Body of pancreas (tissue), 4 donors: ENCODE data around the gene ELK4. TPM values are rescaled to one million over a fixed set of nuclear protein-coding genes. Genes with fewer than 3 reads are reported as not detected.

ENCODE experiments used
- ATAC-seq: fragments of 150-250 bp; one replicate; pipeline ENCODE4 v1.9.1; 2016
- DNase-seq, 4 donors: peaks; one replicate each; pipeline ENCODE4 v3.0.0-alpha.2; 2019
- H3K27ac ChIP-seq, 4 donors: fragments of 200-600 bp; sonication (generic); 1 replicate in 3 of 4; 2 replicates in 1 of 4; pipeline versions ENCODE4 v1.5.1 to v1.6.1; 2016 to 2019; ENCODE audit warnings: mild to moderate bottlenecking in 1 of 4, mixed read lengths in 1 of 4, moderate library complexity in 1 of 4
- H3K27me3 ChIP-seq, 2 donors: fragments of 200-600 bp; sonication (generic); one replicate each; pipeline ENCODE4 v1.6.0; 2016; ENCODE audit warnings: mild to moderate bottlenecking in 1 of 2
- H3K36me3 ChIP-seq, 2 donors: fragments of 200-600 bp; sonication (generic); replicated peaks in 1 of 2; 2 replicates each; pipeline ENCODE4 v1.5.1; 2016; ENCODE audit warnings: low read depth in 2 of 2; ENCODE audit not compliant: insufficient read depth in 1 of 2
- H3K4me1 ChIP-seq: fragments of 200-600 bp; sonication (generic); one replicate; pipeline ENCODE4 v1.6.0; 2016
- H3K4me3 ChIP-seq, 2 donors: fragments of 200-600 bp; sonication (generic); 1 replicate in 1 of 2; 2 replicates in 1 of 2; pipeline ENCODE4 v1.5.1; 2016 to 2019
- H3K9me3 ChIP-seq, 3 donors: fragments of 200-600 bp; sonication (generic); 1 replicate in 2 of 3; 2 replicates in 1 of 3; pipeline ENCODE4 v1.5.1; 2016
- POLR2A ChIP-seq, 3 donors: fragments of 450-650 bp; IDR thresholded peaks; one replicate each; pipeline ENCODE4 v1.6.1; 2016; ENCODE audit warnings: antibody characterized with exemption in 3 of 3, mild to moderate bottlenecking in 2 of 3
- WGBS, 2 donors: methylation state at CpG; one replicate each; pipeline ENCODE4 v1.1.5; 2017; 5-methylcytosine and 5-hydroxymethylcytosine counted together
- intact Hi-C: fragments of 100-400 bp; cut with DNase I; formaldehyde crosslinking; loops from one replicate; pipeline ENCODE4 v1.15.1; 2023
- total RNA-seq, 2 donors: library from RNA; depleted of rRNA; stranded (reverse); fragments of >200 nt; gene quantifications; one replicate each; pipeline ENCODE4 v1.1.0, GENCODE V29; 2016
- TF ChIP-seq, protein P1 (sequence below), 7 experiments: fragments of 450-650 bp in 4 of 7; fragments of 200-600 bp in 3 of 7; sonication (generic) in 3 of 7; IDR thresholded peaks; one replicate each; pipeline ENCODE4 v1.5.1; 2016 to 2019; ENCODE audit warnings: antibody characterized with exemption in 7 of 7

The ELK4 gene
- total RNA-seq, 2 donors from 2014 or later: 16.6 to 17.8 TPM

GRCh38 chr1:205582471-205583291 is 49.1 kb downstream of the ELK4 start:
- WGBS, 2 donors: 53 to 73% methylated on average over 4 to 6 of the region's 6 CpGs
- ATAC-seq: peak; percentile 55
- peak in 3 of 4 donors; percentile 21 to 45 (median 41) for DNase-seq
- Histone ChIP-seq H3K9me3 (no peaks in the 10 kb centered on the region), H3K27me3 (no peaks in the 10 kb centered on the region), H3K4me1 (peaks cover 34% of the 10 kb centered on the region), H3K36me3 (no peaks in the 10 kb centered on the region), H3K4me3 (no peak overlapping the region), H3K27ac (peak overlapping the region in 3 of 4 donors; percentile 46 to 67 (median 62))
- intact Hi-C loops: no loop called here
- TF ChIP-seq, protein P1, sequence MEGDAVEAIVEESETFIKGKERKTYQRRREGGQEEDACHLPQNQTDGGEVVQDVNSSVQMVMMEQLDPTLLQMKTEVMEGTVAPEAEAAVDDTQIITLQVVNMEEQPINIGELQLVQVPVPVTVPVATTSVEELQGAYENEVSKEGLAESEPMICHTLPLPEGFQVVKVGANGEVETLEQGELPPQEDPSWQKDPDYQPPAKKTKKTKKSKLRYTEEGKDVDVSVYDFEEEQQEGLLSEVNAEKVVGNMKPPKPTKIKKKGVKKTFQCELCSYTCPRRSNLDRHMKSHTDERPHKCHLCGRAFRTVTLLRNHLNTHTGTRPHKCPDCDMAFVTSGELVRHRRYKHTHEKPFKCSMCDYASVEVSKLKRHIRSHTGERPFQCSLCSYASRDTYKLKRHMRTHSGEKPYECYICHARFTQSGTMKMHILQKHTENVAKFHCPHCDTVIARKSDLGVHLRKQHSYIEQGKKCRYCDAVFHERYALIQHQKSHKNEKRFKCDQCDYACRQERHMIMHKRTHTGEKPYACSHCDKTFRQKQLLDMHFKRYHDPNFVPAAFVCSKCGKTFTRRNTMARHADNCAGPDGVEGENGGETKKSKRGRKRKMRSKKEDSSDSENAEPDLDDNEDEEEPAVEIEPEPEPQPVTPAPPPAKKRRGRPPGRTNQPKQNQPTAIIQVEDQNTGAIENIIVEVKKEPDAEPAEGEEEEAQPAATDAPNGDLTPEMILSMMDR (IDR thresholded peaks at IDR 0.05): no peak
- TF ChIP-seq POLR2A (IDR thresholded peaks at IDR 0.05): peak in 1 of 3 donors; percentile 19

GRCh38 chr1:205582046-205582445 is 49.8 kb downstream of the ELK4 start:
- ATAC-seq (peak; percentile 7), DNase-seq (peak in 1 of 4 donors; percentile 8)
- no peak overlapping the region for H3K4me3 ChIP-seq
- no peaks in the 10 kb centered on the region for H3K27me3 ChIP-seq
- intact Hi-C loops: no loop called here
- WGBS, 2 donors: 68 to 76% methylated on average over 11 of the region's 11 CpGs
- TF ChIP-seq, protein P1 (IDR thresholded peaks at IDR 0.05): no peak
- no peak for TF ChIP-seq POLR2A (IDR thresholded peaks at IDR 0.05)
- peaks cover 34% of the 10 kb centered on the region for H3K4me1 ChIP-seq
- no peaks in the 10 kb centered on the region for H3K36me3 ChIP-seq
- H3K27ac ChIP-seq: peak overlapping the region in 2 of 4 donors; percentile 62 to 67
- H3K9me3 ChIP-seq: no peaks in the 10 kb centered on the region

DNA sequence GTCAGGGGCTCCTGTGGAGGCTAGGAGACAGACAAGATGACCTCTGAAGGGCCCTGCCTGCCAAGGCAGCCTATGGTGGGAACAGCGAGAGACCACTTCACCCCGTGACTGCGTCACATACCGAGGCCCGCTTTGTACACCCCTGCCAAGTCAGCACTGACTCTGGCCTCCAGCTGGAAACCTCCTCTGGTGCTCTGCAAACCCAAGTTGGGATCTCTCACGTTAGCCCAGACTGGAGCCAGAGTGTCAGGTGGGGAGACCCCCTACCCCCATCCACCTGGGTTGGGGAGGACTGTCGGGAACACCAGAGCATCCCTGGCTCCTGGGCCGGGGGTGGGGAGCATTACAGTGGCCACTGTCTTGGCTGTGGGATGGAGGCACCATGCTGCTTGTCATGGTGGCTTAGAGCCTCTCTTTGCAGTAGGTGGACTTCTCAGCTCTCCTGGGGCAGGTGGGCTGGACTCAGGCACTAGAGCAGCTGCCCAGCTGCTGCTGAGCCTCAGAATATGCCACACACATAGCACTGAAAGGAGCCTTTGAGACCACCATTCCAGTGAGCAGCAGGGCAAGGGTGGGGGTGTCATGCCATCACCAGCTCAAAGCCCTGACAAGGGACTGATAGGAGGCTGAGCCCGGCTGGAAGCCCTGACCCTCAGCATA is 50.4 kb downstream of the ELK4 start:
- WGBS, 2 donors: 73 to 95% methylated on average over 1 to 9 of the region's 9 CpGs
- intact Hi-C loops: no loop called here
- Histone ChIP-seq H3K4me3 (no peak overlapping the region), H3K4me1 (peaks cover 33% of the 10 kb centered on the region), H3K27ac (peak overlapping the region in 2 of 4 donors; percentile 62 to 67), H3K9me3 (no peaks in the 10 kb centered on the region), H3K27me3 (no peaks in the 10 kb centered on the region), H3K36me3 (no peaks in the 10 kb centered on the region)
- DNase-seq: peak in 1 of 4 donors; percentile 8
- no peak for TF ChIP-seq POLR2A (IDR thresholded peaks at IDR 0.05)
- TF ChIP-seq, protein P1 (IDR thresholded peaks at IDR 0.05): no peak
- ATAC-seq: no peak

DNA sequence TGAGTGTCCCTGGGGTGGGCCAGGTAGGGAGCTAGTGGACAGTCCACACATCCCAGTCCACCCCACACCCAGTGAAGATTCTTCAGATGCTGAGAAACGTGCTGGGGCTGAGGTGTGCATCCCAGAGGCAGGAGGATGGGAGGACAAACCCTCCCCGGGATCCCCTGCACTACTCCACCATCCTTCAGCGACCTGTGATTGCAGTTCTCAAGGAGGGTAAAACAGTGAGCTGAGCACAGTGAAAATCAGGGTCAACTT is 51.0 kb downstream of the ELK4 start:
- peaks cover 29% of the 10 kb centered on the region for H3K4me1 ChIP-seq
- 60 to 69% methylated on average over 1 to 3 of the region's 3 CpGs for WGBS, 2 donors
- H3K36me3 ChIP-seq: no peaks in the 10 kb centered on the region
- DNase-seq (no peak), ATAC-seq (no peak)
- intact Hi-C loops: no loop called here
- no peak overlapping the region for H3K27ac ChIP-seq
- no peak overlapping the region for H3K4me3 ChIP-seq
- no peaks in the 10 kb centered on the region for H3K27me3 ChIP-seq
- no peaks in the 10 kb centered on the region for H3K9me3 ChIP-seq
- TF ChIP-seq, protein P1 (IDR thresholded peaks at IDR 0.05): no peak
- no peak for TF ChIP-seq POLR2A (IDR thresholded peaks at IDR 0.05)
